Measurements from ENCODE around the gene UCN.

- TF ChIP-seq CTCF (IDR thresholded peaks at IDR 0.05; ENCODE audit: borderline replicate concordance, extremely low read depth, low read length, poor library complexity, severe bottlenecking) (no peak), EZH2 (IDR thresholded peaks at IDR 0.05; ENCODE audit: borderline replicate concordance, low read depth, low read length, severe bottlenecking) (no peak)
Measured at GRCh38 chr2:27284996-27285395, 23.2 kb downstream of the UCN start.
